ENCODE measurements around the gene ATP5PO. TPM values are rescaled to one million over a fixed set of nuclear protein-coding genes. Genes with fewer than 3 reads are reported as not detected.

The ATP5PO gene
- total and polyA plus RNA-seq, 2 experiments from 2014 or later = 215 to 354 TPM

- Histone ChIP-seq H3K4me1 (ENCODE audit: insufficient read depth) (peaks cover 3% of the 10 kb centered on the region), H3K4me3 (no peak overlapping the region), H3K27me3 (no peaks in the 10 kb centered on the region), H3K36me3 (replicated peaks; ENCODE audit: insufficient read depth, low read depth) (no peaks in the 10 kb centered on the region), H3K4me2 (no peak overlapping the region), H2AFZ (no peak overlapping the region), H3K79me2 (peaks cover 9% of the 10 kb centered on the region), H3K9me3 (ENCODE audit: low read depth) (no peaks in the 10 kb centered on the region), H4K20me1 (ENCODE audit: insufficient read depth, poor library complexity, severe bottlenecking) (no peaks in the 10 kb centered on the region), H3K9me2 (replicated peaks; ENCODE audit: insufficient read depth) (no peaks in the 10 kb centered on the region), H3K27ac (peak overlapping the region; percentile 81)
- TF ChIP-seq CTCF (IDR thresholded peaks at IDR 0.05; ENCODE audit: poor library complexity) = no peak
- TF ChIP-seq EZH2phosphoT487 (IDR thresholded peaks at IDR 0.05; ENCODE audit: low read depth, severe bottlenecking, unreplicated experiment) = no peak
- TF ChIP-seq EZH2 (IDR thresholded peaks at IDR 0.05; ENCODE audit: borderline replicate concordance) = no peak
- no peak for DNase-seq (ENCODE audit: low spot score)
- WGBS (ENCODE audit: low lambda C conversion rate, missing lambda C conversion rate) = 71% methylated on average over 3 of the region's 3 CpGs
Observed at GRCh38 chr21:33939226-33939625, 23.6 kb upstream of the ATP5PO start.

GRCh38 chr21:33938381-33938780, 22.8 kb upstream of the ATP5PO start:
- H3K27ac ChIP-seq = peak overlapping the region; percentile 52
- peaks cover 3% of the 10 kb centered on the region for H3K4me1 ChIP-seq (ENCODE audit: insufficient read depth)
- TF ChIP-seq EZH2phosphoT487 (IDR thresholded peaks at IDR 0.05; ENCODE audit: low read depth, severe bottlenecking, unreplicated experiment) (no peak), EZH2 (IDR thresholded peaks at IDR 0.05; ENCODE audit: borderline replicate concordance) (no peak), CTCF (IDR thresholded peaks at IDR 0.05; ENCODE audit: poor library complexity) (no peak)

GRCh38 chr21:33937931-33938339, 22.3 kb upstream of the ATP5PO start:
- H3K27ac ChIP-seq = no peak overlapping the region
- no peak for TF ChIP-seq EZH2 (IDR thresholded peaks at IDR 0.05; ENCODE audit: borderline replicate concordance)
- no peak for TF ChIP-seq EZH2phosphoT487 (IDR thresholded peaks at IDR 0.05; ENCODE audit: low read depth, severe bottlenecking, unreplicated experiment)
- TF ChIP-seq CTCF (IDR thresholded peaks at IDR 0.05; ENCODE audit: poor library complexity) = no peak
- no peaks in the 10 kb centered on the region for H3K27me3 ChIP-seq
- peaks cover 3% of the 10 kb centered on the region for H3K4me1 ChIP-seq (ENCODE audit: insufficient read depth)
- peaks cover 22% of the 10 kb centered on the region for H3K79me2 ChIP-seq
- H3K9me3 ChIP-seq (ENCODE audit: low read depth) = no peaks in the 10 kb centered on the region
- H4K20me1 ChIP-seq (ENCODE audit: insufficient read depth, poor library complexity, severe bottlenecking) = no peaks in the 10 kb centered on the region
- H3K36me3 ChIP-seq (replicated peaks; ENCODE audit: insufficient read depth, low read depth) = no peaks in the 10 kb centered on the region
- no peak overlapping the region for H3K4me3 ChIP-seq
- no peak overlapping the region for H3K4me2 ChIP-seq
- no peak for DNase-seq (ENCODE audit: low spot score)
- no peak overlapping the region for H2AFZ ChIP-seq
- no peaks in the 10 kb centered on the region for H3K9me2 ChIP-seq (replicated peaks; ENCODE audit: insufficient read depth)
- 96% methylated on average over 14 of the region's 14 CpGs for WGBS (ENCODE audit: low lambda C conversion rate, missing lambda C conversion rate)

More at GRCh38 chr21:33938381-33938780, 22.8 kb upstream of the ATP5PO start:
- no peaks in the 10 kb centered on the region for H3K36me3 ChIP-seq (replicated peaks; ENCODE audit: insufficient read depth, low read depth)
- no peaks in the 10 kb centered on the region for H3K9me2 ChIP-seq (replicated peaks; ENCODE audit: insufficient read depth)
- peaks cover 17% of the 10 kb centered on the region for H3K79me2 ChIP-seq
- WGBS (ENCODE audit: low lambda C conversion rate, missing lambda C conversion rate) = 94% methylated on average over 3 of the region's 3 CpGs
- no peak overlapping the region for H3K4me2 ChIP-seq
- no peaks in the 10 kb centered on the region for H3K27me3 ChIP-seq
- DNase-seq (ENCODE audit: low spot score) = no peak
- H3K4me3 ChIP-seq = no peak overlapping the region
- H3K9me3 ChIP-seq (ENCODE audit: low read depth) = no peaks in the 10 kb centered on the region
- H2AFZ ChIP-seq = no peak overlapping the region
- H4K20me1 ChIP-seq (ENCODE audit: insufficient read depth, poor library complexity, severe bottlenecking) = no peaks in the 10 kb centered on the region

GRCh38 chr21:33937146-33937545, 21.5 kb upstream of the ATP5PO start:
- Histone ChIP-seq H4K20me1 (ENCODE audit: insufficient read depth, poor library complexity, severe bottlenecking) (no peaks in the 10 kb centered on the region), H3K27ac (no peak overlapping the region), H3K4me2 (no peak overlapping the region), H3K27me3 (no peaks in the 10 kb centered on the region), H3K4me3 (no peak overlapping the region), H3K9me3 (ENCODE audit: low read depth) (no peaks in the 10 kb centered on the region), H3K36me3 (replicated peaks; ENCODE audit: insufficient read depth, low read depth) (no peaks in the 10 kb centered on the region), H3K4me1 (ENCODE audit: insufficient read depth) (peaks cover 9% of the 10 kb centered on the region), H3K9me2 (replicated peaks; ENCODE audit: insufficient read depth) (no peaks in the 10 kb centered on the region), H3K79me2 (peaks cover 30% of the 10 kb centered on the region), H2AFZ (no peak overlapping the region)
- no peak for TF ChIP-seq EZH2phosphoT487 (IDR thresholded peaks at IDR 0.05; ENCODE audit: low read depth, severe bottlenecking, unreplicated experiment)
- DNase-seq (ENCODE audit: low spot score) = no peak
- WGBS (ENCODE audit: low lambda C conversion rate, missing lambda C conversion rate) = 85% methylated on average over 4 of the region's 4 CpGs

All from hepatocyte (in vitro differentiated cells).